ES-I3 (cell line): ENCODE data around the gene DBN1.

Experiments used
- H3K36me3 ChIP-seq: 2 replicates; pipeline ENCODE4 v1.6.1; 2013; ENCODE audit warnings: mild to moderate bottlenecking, low read length, control low read depth, moderate library complexity; ENCODE audit not compliant: insufficient read depth
- H3K4me1 ChIP-seq: 2 replicates; pipeline ENCODE4 v1.6.1; 2013; ENCODE audit warnings: mild to moderate bottlenecking, control low read depth, low read length; ENCODE audit not compliant: insufficient read depth
- H3K9ac ChIP-seq: 2 replicates; pipeline ENCODE4 v1.6.1; 2013; ENCODE audit warnings: low read depth, mild to moderate bottlenecking, low read length, moderate library complexity
- H3K9me3 ChIP-seq: 2 replicates; pipeline ENCODE4 v1.6.1; 2013; ENCODE audit warnings: mild to moderate bottlenecking, low read length, moderate library complexity; ENCODE audit not compliant: control insufficient read depth, insufficient read depth

The DBN1 gene

DNA sequence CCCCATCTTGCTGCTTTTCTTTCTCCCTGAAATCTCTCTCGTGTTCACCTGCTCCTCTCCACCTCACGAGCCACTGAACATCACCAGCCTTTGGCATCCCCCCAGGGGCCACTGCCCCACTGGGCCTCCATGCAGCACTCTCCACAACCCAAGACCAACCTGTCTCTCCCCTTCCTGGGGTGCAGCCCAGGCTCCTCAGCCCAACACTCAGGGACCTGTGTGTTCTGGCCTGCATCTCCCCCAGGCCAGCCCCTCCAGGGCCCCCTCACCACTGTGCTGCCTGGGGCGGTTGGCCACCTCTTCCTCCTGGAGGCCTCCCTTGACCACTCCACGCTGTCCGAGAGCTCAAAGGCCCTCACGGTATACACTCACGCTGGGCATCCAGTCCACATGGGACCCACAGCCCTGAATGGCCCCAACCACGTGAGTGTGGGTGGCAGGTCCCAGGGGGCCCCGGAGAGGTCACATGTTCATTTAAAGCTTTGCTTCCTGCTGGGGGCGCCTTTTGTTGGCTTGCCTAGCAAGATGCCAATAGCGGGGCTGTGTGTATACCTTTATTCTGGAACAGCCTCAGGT is 36.6 kb upstream of the DBN1 start:
- Histone ChIP-seq H3K9me3 (no peaks in the 10 kb centered on the region), H3K9ac (no peak overlapping the region), H3K36me3 (peaks cover 10% of the 10 kb centered on the region), H3K4me1 (peaks cover 16% of the 10 kb centered on the region; the same call in 1 of the 2 replicates)

DNA sequence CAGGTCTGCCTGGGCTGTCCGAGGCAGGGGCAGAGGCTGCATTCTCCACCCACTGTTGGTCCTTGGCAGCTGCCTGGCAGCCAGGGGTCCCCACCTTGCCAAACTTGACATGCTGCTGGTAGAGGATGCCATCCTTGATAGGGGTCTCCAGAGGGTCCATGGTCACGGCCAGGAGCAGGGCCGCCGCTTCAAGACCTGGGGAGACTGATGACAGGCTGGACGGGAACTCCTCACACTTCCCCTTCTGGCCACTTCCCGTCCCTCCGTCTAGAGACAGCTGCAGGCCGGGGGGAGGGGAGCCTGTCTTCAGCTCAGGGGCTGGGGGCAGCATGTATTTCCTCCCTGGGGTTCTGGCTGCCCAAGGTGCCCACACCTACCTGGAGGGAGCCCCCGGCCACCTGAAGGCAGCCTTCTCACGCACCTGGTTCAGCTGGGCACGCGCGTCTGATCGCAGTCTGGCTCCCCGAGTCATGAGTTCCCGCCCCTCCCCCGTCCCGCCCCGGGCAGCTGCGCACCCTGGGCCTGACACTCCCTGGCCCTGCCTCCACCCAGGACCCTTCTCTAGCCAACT is 36.0 kb upstream of the DBN1 start, which contains the start of gene DOK3:
Gene DOK3 (minus strand): TSS at position 446 of the 571 bp plus-strand sequence. CDS start 286 bp downstream, at position 160.
- H3K4me1 ChIP-seq: peaks cover 16% of the 10 kb centered on the region; the same call in 1 of the 2 replicates
- H3K9ac ChIP-seq: no peak within 1 kb of the TSS
- peaks cover 8% of the 10 kb centered on the region for H3K36me3 ChIP-seq
- no peaks in the 10 kb centered on the region for H3K9me3 ChIP-seq

DNA sequence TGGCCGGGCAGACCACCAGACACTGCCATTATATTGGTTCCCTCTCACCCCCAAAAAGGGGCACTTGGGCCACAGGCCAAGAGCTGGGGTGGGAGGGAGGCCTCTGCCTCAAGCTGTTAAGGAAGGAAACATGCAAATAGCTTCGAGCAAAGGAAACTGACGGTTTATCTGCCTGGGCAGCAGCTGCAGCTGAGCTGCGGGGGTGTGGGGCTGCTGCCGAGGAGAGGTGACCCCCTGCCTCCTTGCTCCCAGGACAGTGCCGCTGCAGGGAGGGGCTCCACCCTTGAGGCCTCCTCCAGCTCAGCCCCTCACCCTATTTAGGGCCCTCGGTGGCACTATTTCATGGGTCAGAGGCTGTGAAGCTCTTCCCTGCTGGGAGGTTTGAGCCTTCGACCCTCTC is 35.4 kb upstream of the DBN1 start:
- Histone ChIP-seq H3K4me1 (peaks cover 16% of the 10 kb centered on the region; the same call in 1 of the 2 replicates), H3K9ac (no peak overlapping the region), H3K36me3 (peaks cover 4% of the 10 kb centered on the region), H3K9me3 (no peaks in the 10 kb centered on the region)

DNA sequence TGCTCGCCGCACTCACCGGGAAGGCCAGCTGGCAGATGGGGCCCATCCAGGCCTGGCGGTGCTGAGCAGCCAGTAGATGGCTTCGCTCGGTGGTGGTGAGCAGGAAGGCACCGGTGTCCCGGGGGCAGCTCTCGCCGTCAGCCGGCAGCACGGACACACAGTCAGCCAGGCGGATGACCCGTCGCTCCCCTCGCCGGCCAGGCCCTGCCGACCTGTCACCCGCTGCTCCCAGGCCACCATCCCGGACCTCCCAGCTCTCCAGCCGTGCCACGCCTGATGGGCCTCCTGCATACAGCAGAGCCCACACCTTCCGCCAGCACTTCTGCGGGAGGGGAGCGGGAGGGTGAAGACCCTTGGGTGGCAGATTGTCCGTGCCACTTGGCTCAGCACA is 34.8 kb upstream of the DBN1 start:
- Histone ChIP-seq H3K9me3 (no peaks in the 10 kb centered on the region), H3K4me1 (peaks cover 16% of the 10 kb centered on the region; the same call in 1 of the 2 replicates), H3K36me3 (peaks cover 4% of the 10 kb centered on the region), H3K9ac (no peak overlapping the region)

DNA sequence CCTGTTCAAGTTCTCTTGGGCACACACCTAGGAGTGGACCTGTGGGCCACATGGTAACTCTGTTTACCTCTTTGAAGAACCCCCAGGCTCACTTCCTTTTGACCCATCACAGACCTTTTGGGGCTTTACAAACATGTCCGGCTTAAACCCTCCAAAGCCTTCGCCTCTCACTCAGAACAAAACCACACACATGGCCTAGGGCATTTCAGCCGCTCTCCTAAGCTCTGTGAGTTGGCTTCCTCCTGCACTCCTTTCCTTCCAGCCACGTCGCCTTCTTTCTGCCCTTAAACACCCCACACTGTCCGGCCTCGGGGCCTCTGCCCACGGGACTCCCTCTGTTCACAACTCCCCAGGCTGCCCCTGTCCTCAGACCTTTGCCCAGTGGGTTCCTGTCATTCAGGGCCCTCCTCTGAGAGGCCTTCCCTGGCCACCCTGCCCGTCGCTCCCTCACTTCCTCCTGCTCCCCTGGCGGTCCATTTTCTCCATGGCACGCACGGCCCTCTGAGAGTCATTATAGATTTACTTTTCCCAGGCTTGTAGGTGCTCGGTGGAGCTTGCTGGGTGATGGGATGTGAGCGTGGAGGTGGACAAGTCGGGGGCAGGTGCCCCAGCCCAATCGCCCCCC is 34.3 kb upstream of the DBN1 start:
- Histone ChIP-seq H3K4me1 (peaks cover 16% of the 10 kb centered on the region; the same call in 1 of the 2 replicates), H3K36me3 (peaks cover 4% of the 10 kb centered on the region), H3K9ac (no peak overlapping the region), H3K9me3 (no peaks in the 10 kb centered on the region)

DNA sequence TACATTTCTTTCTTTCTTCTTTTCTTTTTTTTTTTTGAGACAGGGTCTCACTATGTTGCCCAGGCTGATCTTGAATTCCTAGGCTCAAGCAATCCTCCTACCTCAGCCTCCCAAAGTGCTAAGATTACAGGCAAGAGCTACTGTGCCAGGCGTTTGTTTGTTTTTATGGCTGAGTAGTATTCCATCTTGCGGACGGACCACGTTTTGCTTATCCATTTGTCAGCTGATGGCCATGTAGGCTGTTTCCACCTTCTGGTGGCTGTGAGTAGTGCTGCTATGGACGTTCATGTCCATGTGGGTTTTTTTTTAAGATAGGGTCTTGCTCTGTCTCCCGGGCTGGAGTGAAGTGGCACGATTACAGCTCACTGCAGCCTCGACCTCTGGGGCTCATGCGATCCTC is 33.7 kb upstream of the DBN1 start:
- Histone ChIP-seq H3K36me3 (peaks cover 4% of the 10 kb centered on the region), H3K9ac (no peak overlapping the region), H3K4me1 (peaks cover 16% of the 10 kb centered on the region; the same call in 1 of the 2 replicates), H3K9me3 (no peaks in the 10 kb centered on the region)

DNA sequence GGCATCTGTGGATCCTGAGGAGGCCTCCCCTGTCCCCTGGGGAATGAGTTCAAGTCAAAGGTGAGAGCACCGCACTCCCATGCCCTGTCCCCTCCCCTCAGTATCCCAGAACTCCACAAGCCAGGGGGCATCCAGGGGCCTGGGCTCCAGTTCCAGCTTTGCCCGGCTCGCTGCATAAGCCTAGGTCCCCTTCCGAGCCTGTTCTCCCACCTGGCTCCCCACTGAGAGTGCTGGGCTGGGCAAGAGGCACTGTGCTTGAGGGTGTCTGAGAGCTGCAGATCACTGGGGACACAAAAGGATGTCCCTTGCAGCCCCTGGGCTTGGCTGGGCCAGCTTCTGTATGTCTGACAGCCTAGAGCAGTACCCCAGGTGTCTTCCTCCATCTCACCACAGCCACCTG is 31.6 kb upstream of the DBN1 start:
- no peak overlapping the region for H3K9ac ChIP-seq
- peaks cover 3% of the 10 kb centered on the region for H3K36me3 ChIP-seq
- H3K9me3 ChIP-seq: no peaks in the 10 kb centered on the region
- H3K4me1 ChIP-seq: peaks cover 14% of the 10 kb centered on the region; the same call in 1 of the 2 replicates

DNA sequence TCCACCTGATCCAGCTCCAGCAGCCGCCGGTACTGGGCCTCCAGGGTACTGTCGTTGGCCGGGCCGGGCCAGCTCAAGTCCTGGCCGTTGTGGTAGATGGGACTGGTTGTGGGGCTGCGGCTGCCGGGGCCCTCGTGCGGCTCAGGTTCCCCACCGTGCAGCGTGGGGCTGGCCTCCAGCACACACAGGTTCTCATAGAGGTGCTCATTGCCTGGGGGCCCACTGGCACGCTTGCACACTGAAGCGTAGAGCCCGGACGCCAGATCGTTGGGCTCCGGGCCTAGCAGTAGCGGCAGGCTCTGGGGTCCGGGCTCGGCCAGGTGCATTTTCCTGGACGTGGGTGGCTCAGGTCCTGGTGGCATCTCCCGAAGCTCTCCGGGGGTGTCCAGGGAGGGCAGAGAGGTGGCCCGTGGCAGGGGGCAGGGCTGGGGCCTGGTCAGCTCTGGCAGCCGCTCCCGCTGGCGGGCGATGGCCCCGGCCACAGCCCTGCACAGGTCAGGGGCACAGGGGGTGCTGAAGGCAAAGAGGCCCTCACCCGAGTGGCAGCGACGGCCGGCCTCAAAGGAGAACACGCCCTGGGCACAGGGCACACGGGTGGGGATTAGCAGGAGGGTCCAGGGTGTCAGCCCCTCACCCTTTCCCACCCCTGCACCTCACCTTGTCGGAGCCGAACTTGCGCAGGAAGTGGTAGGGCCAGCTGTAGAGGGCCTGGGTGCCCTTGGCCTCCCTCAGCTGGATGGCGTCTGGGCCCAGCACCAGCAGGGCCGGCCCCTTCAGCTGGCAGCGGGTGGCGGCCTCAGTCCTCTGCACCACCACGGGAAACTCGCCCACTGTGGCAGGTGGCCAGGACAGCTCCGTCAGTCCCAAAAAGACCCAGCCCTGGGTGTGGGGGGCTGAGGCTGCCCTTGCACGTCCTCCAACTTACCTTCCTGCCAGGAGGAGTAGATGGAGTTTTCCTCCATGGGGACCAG is 30.9 kb upstream of the DBN1 start:
- Histone ChIP-seq H3K9me3 (no peaks in the 10 kb centered on the region), H3K36me3 (no peaks in the 10 kb centered on the region), H3K4me1 (peaks cover 7% of the 10 kb centered on the region; the same call in 1 of the 2 replicates), H3K9ac (no peak overlapping the region)

DNA sequence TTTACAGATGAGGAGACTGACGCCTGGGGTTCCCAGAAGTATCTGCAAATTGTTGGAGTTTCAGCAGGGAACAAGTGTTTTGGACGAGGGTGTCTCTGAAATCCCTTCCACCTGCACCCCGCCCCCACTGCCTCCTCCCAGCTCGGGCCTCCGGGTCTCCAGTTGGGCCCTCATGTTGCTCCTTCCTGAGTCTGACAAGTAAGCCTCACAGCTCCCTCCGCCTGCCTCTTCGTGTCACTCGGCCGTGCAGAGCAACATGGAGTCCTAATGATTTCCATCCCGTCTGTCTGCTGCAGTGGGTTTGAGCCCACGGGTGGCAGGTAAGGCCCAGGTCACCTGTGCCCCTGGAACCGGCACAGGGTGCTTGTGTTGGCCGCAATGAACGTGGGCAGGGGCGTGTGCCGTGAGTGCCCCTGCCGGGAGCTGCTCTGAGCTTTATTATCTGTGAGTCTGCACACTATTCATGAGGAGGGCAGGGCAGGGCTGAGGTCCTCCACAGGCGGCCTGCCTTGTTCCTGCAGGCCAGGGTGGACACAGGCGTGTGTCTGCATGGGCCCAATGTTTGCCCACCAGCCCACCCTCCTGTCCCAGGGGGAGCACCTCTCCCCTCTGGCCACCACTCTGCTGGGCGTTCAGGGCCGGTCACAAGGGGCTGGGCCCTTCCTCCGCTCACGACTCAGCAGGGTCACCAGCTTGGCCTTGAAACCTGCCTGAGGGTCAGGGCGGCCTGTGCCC is 30.1 kb upstream of the DBN1 start:
- no peaks in the 10 kb centered on the region for H3K36me3 ChIP-seq

DNA sequence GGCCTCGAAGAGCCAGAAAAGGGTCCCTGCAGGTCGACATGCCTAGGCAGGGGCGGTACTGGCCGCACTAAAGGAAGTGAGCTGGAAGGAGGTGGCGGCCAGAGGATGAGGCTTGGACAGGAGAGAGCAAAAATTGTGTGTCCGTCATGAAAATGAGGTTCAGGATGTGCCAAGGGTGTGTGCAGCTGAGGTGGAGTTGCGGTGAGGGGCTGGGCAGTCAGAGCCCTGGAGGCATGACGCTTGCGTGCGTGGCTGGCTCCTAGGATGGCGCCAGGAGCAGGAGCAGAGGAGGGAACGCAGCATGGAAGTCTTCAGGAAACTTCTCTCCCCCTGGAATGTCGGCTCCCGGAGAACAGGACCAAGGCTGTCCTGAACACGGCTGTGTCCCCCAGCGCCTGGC is 29.5 kb upstream of the DBN1 start:
- Histone ChIP-seq H3K9ac (no peak overlapping the region), H3K4me1 (peaks cover 7% of the 10 kb centered on the region; the same call in 1 of the 2 replicates), H3K9me3 (no peaks in the 10 kb centered on the region), H3K36me3 (no peaks in the 10 kb centered on the region)

More for the DNA sequence above, 30.1 kb upstream of the DBN1 start:
- Histone ChIP-seq H3K9ac (no peak overlapping the region), H3K4me1 (peaks cover 4% of the 10 kb centered on the region; the same call in 1 of the 2 replicates), H3K9me3 (no peaks in the 10 kb centered on the region)

DNA sequence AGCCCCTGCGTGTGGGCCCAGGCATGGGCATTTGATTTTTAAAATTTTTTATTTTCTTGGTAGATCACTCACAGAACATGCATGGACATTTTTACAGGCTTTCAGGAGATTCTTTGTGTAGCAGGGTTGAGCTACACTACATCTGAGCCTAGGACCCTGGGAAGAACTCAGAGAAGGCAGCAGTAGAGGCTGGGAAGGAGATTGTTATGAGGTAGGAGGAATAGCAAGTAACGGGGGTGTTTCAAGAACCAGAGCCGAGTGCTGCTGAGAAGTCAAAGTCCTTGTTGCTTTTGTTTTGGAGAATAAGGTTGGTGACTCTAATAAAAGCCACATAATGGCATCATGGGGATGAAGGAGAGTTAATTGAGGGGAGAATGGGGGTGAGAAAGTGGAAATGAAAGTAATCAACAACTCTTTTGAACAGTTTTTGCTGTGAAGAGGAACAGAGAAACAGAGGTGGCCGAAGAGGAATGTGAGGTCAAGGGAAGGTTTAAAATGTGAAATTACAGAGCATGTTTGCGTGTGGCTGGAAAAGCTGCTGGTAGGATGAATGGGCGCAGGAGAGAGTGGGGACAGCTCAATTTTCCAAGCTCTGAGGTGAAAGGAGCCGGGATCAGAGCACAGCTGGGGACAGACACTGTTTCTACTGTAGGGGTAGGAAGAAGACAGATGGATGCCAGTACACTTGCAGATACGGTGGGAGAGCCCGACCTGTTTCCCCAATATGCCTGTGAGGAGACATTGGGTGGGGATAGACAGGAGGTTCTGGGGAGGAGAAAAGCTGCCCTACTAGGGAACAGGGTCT is 28.6 kb upstream of the DBN1 start:
- H3K9ac ChIP-seq: no peak overlapping the region
- H3K36me3 ChIP-seq: no peaks in the 10 kb centered on the region
- no peaks in the 10 kb centered on the region for H3K9me3 ChIP-seq
- peaks cover 7% of the 10 kb centered on the region; the same call in 1 of the 2 replicates for H3K4me1 ChIP-seq

DNA sequence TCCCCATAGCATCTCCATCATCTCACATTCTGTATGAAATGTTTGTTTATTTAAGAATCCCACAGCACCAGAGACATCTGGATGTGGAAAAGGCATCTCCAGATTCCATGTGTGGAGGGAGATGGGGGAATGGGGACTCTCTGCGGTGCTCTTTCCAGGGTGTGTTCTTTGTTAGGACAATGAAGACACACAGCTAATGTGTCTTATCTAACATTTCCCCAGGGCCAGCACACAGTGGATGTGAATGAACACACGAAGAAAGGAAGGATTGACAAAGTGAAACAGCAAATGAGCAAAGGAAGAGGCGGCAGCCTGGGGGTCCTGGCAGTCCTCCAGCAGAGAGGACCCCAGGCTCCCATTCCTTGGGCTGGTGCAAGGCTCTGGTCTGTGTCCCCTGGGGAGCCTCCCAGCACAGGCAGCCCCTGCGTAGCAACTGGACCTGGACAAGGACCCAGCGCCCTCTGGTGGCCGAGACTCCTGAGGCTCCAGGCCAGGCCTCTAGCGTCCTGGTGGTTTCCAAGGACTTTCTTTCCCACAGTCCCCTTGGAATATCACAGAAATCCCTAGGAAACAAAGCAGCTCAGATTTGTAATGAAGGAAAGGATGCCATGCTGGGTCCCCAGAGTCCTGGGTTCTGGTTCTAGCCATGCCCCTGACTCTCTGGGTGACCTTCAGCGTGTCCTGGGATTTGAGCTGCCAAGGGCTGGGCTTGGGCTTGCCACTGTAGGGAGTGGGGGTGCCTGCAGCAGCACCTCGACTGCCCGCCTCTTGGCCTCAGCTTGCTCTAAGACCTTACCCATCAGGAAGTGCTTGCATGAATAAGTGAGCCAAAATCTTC is 27.5 kb upstream of the DBN1 start:
- Histone ChIP-seq H3K36me3 (no peaks in the 10 kb centered on the region), H3K9me3 (no peaks in the 10 kb centered on the region), H3K4me1 (peaks cover 8% of the 10 kb centered on the region; the same call in 1 of the 2 replicates), H3K9ac (no peak overlapping the region)
